ENCODE results near the gene LILRB3.

DNA sequence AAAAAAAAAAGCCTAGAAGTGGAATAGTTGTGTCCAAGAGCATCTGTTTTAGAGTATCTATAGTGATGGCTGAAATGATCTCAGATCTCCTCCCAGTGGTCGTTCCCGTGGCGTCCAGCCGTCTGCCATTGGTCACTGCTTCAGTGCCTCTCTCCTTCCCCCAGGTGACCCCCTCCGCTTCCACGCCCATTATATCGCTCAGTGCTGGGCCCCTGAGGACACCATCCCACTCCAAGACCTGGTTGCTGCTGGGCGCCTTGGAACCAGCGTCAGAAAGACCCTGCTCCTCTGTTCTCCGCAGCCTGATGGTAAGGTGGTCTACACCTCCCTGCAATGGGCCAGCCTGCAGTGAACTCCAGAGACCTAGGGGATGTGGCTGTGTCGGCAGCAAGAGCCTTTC is 29.8 kb downstream of the LILRB3 start:
- TF ChIP-seq, protein P1, sequence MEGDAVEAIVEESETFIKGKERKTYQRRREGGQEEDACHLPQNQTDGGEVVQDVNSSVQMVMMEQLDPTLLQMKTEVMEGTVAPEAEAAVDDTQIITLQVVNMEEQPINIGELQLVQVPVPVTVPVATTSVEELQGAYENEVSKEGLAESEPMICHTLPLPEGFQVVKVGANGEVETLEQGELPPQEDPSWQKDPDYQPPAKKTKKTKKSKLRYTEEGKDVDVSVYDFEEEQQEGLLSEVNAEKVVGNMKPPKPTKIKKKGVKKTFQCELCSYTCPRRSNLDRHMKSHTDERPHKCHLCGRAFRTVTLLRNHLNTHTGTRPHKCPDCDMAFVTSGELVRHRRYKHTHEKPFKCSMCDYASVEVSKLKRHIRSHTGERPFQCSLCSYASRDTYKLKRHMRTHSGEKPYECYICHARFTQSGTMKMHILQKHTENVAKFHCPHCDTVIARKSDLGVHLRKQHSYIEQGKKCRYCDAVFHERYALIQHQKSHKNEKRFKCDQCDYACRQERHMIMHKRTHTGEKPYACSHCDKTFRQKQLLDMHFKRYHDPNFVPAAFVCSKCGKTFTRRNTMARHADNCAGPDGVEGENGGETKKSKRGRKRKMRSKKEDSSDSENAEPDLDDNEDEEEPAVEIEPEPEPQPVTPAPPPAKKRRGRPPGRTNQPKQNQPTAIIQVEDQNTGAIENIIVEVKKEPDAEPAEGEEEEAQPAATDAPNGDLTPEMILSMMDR (IDR thresholded peaks at IDR 0.05) = no peak
- TF ChIP-seq POLR2A (IDR thresholded peaks at IDR 0.05) = no peak

Data from uterus (tissue), 2 donors.